ENCODE measurements around the gene FSTL4.

The FSTL4 gene

GRCh38 chr5:133466556-133467334 is 145.6 kb downstream of the FSTL4 start:
- TF ChIP-seq ZFX (IDR thresholded peaks at IDR 0.05; ENCODE audit: borderline replicate concordance) (no peak), CTCF (IDR thresholded peaks at IDR 0.05) (no peak)
- H3K27ac ChIP-seq = no peak overlapping the region

GRCh38 chr5:133464013-133464412 is 148.3 kb downstream of the FSTL4 start:
- H3K27ac ChIP-seq = no peak overlapping the region
- no peak for TF ChIP-seq ZFX (IDR thresholded peaks at IDR 0.05; ENCODE audit: borderline replicate concordance)
- no peak for TF ChIP-seq CTCF (IDR thresholded peaks at IDR 0.05)

- no peak for TF ChIP-seq CTCF (IDR thresholded peaks at IDR 0.05)
- no peak for TF ChIP-seq ZFX (IDR thresholded peaks at IDR 0.05; ENCODE audit: borderline replicate concordance)
- H3K27ac ChIP-seq = no peak overlapping the region
Measured at GRCh38 chr5:133461796-133462516, 150.4 kb downstream of the FSTL4 start.

GRCh38 chr5:133460172-133460758 is 152.1 kb downstream of the FSTL4 start:
- TF ChIP-seq ZFX (IDR thresholded peaks at IDR 0.05; ENCODE audit: borderline replicate concordance) = no peak
- TF ChIP-seq CTCF (IDR thresholded peaks at IDR 0.05) = peak; percentile 81
- no peak overlapping the region for H3K27ac ChIP-seq

GRCh38 chr5:133459474-133460160 is 152.7 kb downstream of the FSTL4 start:
- TF ChIP-seq ZFX (IDR thresholded peaks at IDR 0.05; ENCODE audit: borderline replicate concordance) (no peak), CTCF (IDR thresholded peaks at IDR 0.05) (no peak)
- no peak overlapping the region for H3K27ac ChIP-seq

GRCh38 chr5:133458435-133458834 is 153.9 kb downstream of the FSTL4 start:
- TF ChIP-seq CTCF (IDR thresholded peaks at IDR 0.05) (no peak), ZFX (IDR thresholded peaks at IDR 0.05; ENCODE audit: borderline replicate concordance) (no peak)
- no peak overlapping the region for H3K27ac ChIP-seq
